ENCODE data around the gene PSAP. TPM values are rescaled to one million over a fixed set of nuclear protein-coding genes. Genes with fewer than 3 reads are reported as not detected.
"Not testable (repeated sequence)": the region's sequence is repeated elsewhere in the genome, so short reads cannot be mapped to it uniquely, and the experiment has no call there.

The PSAP gene
- total RNA-seq, 1 experiment from 2014 or later, result 683 TPM

GRCh38 chr10:71880425-71881306, 29.6 kb upstream of the PSAP start:
- Histone ChIP-seq H3K9me3 (ENCODE audit: insufficient read depth, low read depth) (no peaks in the 10 kb centered on the region), H2AFZ (no peak overlapping the region), H3K9me2 (ENCODE audit: insufficient read depth) (no peaks in the 10 kb centered on the region), H3K4me2 (no peak overlapping the region), H3K79me2 (ENCODE audit: low read depth) (no peaks in the 10 kb centered on the region), H3K4me3 (no peak overlapping the region), H3K4me1 (replicated peaks; ENCODE audit: insufficient read depth) (no peaks in the 10 kb centered on the region), H3K27me3 (ENCODE audit: insufficient read depth, low read depth) (no peaks in the 10 kb centered on the region), H4K20me1 (ENCODE audit: insufficient read depth) (no peaks in the 10 kb centered on the region), H3K36me3 (ENCODE audit: low read depth) (no peaks in the 10 kb centered on the region), H3K27ac (no peak overlapping the region), H3F3A (ENCODE audit: insufficient read depth, low read depth) (peaks cover 3% of the 10 kb centered on the region; the same call in 1 of the 2 replicates)
- CTCF ChIA-PET, result no interaction called here
- no peak for TF ChIP-seq CTCF (conservative IDR thresholded peaks at IDR 0.05)
- no peak for TF ChIP-seq EZH2 (IDR thresholded peaks at IDR 0.05; ENCODE audit: low read depth)
- BruUV-seq (replicated peaks), result no TSS peak
- intact Hi-C loops (cut with micrococcal nuclease; ENCODE audit: unreplicated experiment), result no loop called here
- no peak for DNase-seq
- POLR2A ChIA-PET (ENCODE audit: unreplicated experiment), result no interaction called here

GRCh38 chr10:71878327-71879034, 27.4 kb upstream of the PSAP start:
- Histone ChIP-seq H4K20me1 (ENCODE audit: insufficient read depth) (no peaks in the 10 kb centered on the region), H3K4me1 (replicated peaks; ENCODE audit: insufficient read depth) (peaks cover 7% of the 10 kb centered on the region; the same call in 1 of the 2 replicates), H3K79me2 (ENCODE audit: low read depth) (no peaks in the 10 kb centered on the region), H3K36me3 (ENCODE audit: low read depth) (no peaks in the 10 kb centered on the region), H3K4me3 (no peak overlapping the region), H3K27ac (no peak overlapping the region), H3K9me2 (ENCODE audit: insufficient read depth) (no peaks in the 10 kb centered on the region), H3F3A (ENCODE audit: insufficient read depth, low read depth) (peaks cover 3% of the 10 kb centered on the region; the same call in 1 of the 2 replicates), H2AFZ (no peak overlapping the region), H3K27me3 (ENCODE audit: insufficient read depth, low read depth) (no peaks in the 10 kb centered on the region), H3K4me2 (no peak overlapping the region), H3K9me3 (ENCODE audit: insufficient read depth, low read depth) (no peaks in the 10 kb centered on the region)
- peak in 1 of 2 experiments; percentile 28 for DNase-seq
- ChIA-PET CTCF (no interaction called here), POLR2A (ENCODE audit: unreplicated experiment) (no interaction called here)
- intact Hi-C loops (cut with micrococcal nuclease; ENCODE audit: unreplicated experiment), result no loop called here
- TF ChIP-seq CTCF (conservative IDR thresholded peaks at IDR 0.05), result no peak
- TF ChIP-seq EZH2 (IDR thresholded peaks at IDR 0.05; ENCODE audit: low read depth), result no peak
- no TSS peak for BruUV-seq (replicated peaks)

GRCh38 chr10:71877821-71878220, 26.8 kb upstream of the PSAP start:
- H2AFZ ChIP-seq, result no peak overlapping the region

GRCh38 chr10:71874680-71875354, 23.8 kb upstream of the PSAP start:
- H3K9me2 ChIP-seq (ENCODE audit: insufficient read depth); H3K27ac ChIP-seq; H3K9me3 ChIP-seq (ENCODE audit: insufficient read depth, low read depth); H3K36me3 ChIP-seq (ENCODE audit: low read depth); DNase-seq; H2AFZ ChIP-seq; H3K27me3 ChIP-seq (ENCODE audit: insufficient read depth, low read depth); CTCF ChIA-PET; H3K79me2 ChIP-seq (ENCODE audit: low read depth); BruUV-seq (replicated peaks); H3K4me3 ChIP-seq; POLR2A ChIA-PET (ENCODE audit: unreplicated experiment); H3K4me2 ChIP-seq; H4K20me1 ChIP-seq (ENCODE audit: insufficient read depth): not testable (repeated sequence)
- intact Hi-C loops (cut with micrococcal nuclease; ENCODE audit: unreplicated experiment), result loop anchor here (5.0 kb wide), 1 partner anchor 538 kb away; no protein-coding TSS in a partner anchor
- H3F3A ChIP-seq (ENCODE audit: insufficient read depth, low read depth), result peaks cover 11% of the 10 kb centered on the region
- H3K4me1 ChIP-seq (replicated peaks; ENCODE audit: insufficient read depth), result peaks cover 19% of the 10 kb centered on the region

More at GRCh38 chr10:71877821-71878220, 26.8 kb upstream of the PSAP start:
- H3K27ac ChIP-seq, result no peak overlapping the region
- H3K36me3 ChIP-seq (ENCODE audit: low read depth), result no peaks in the 10 kb centered on the region
- no TSS peak for BruUV-seq (replicated peaks)
- no peaks in the 10 kb centered on the region for H3K9me3 ChIP-seq (ENCODE audit: insufficient read depth, low read depth)
- CTCF ChIA-PET, result no interaction called here
- H3K9me2 ChIP-seq (ENCODE audit: insufficient read depth), result no peaks in the 10 kb centered on the region
- peaks cover 3% of the 10 kb centered on the region; the same call in 1 of the 2 replicates for H3F3A ChIP-seq (ENCODE audit: insufficient read depth, low read depth)
- TF ChIP-seq EZH2 (IDR thresholded peaks at IDR 0.05; ENCODE audit: low read depth) (no peak), CTCF (conservative IDR thresholded peaks at IDR 0.05) (no peak)
- peaks cover 7% of the 10 kb centered on the region; the same call in 1 of the 2 replicates for H3K4me1 ChIP-seq (replicated peaks; ENCODE audit: insufficient read depth)
- POLR2A ChIA-PET (ENCODE audit: unreplicated experiment), result no interaction called here
- no peaks in the 10 kb centered on the region for H4K20me1 ChIP-seq (ENCODE audit: insufficient read depth)
- H3K4me3 ChIP-seq, result no peak overlapping the region
- H3K4me2 ChIP-seq, result no peak overlapping the region
- no peak for DNase-seq
- no peaks in the 10 kb centered on the region for H3K79me2 ChIP-seq (ENCODE audit: low read depth)
- intact Hi-C loops (cut with micrococcal nuclease; ENCODE audit: unreplicated experiment), result no loop called here
- no peaks in the 10 kb centered on the region for H3K27me3 ChIP-seq (ENCODE audit: insufficient read depth, low read depth)
